K562 (cell line): Measurements from ENCODE around the gene NDUFB3. TPM values are rescaled to one million over a fixed set of nuclear protein-coding genes. Genes with fewer than 3 reads are reported as not detected.

ENCODE experiments used
- ATAC-seq: fragments of 200-7000 bp; cut with Tn5 transposase; 3 replicates; pipeline ENCODE4 v1.9.1; 2020; ENCODE audit warnings: moderate library complexity
- BruUV-seq: library from RNA; stranded (reverse); fragments of 400-500 nt; replicated peaks from 2 replicates; lab custom pipeline; 2021; lab: Mats Ljungman, UMichigan
- CTCF ChIA-PET: fragments of 300-600 bp; formaldehyde crosslinking; extraction: SDS; loops from one replicate; lab custom pipeline; 2021; ENCODE audit warnings: low intra/inter-chr PET ratio; lab: Yijun Ruan, JAX
- POLR2A ChIA-PET: fragments of 300-600, 350-650 bp; sonication (Branson Sonifier 250); formaldehyde crosslinking; extraction: SDS; loops from one replicate; lab custom pipeline; 2021; ENCODE audit warnings: antibody characterized with exemption, inconsistent platforms; lab: Yijun Ruan, JAX
- DNase-seq, 4 experiments: peaks; one replicate each; pipeline versions ENCODE4 v3.0.0 to v3.0.0-alpha.2; 2011 to 2018; ENCODE audit warnings: low spot score in 3 of 4, mixed read lengths in 3 of 4; ENCODE audit errors: extremely low read depth in 1 of 4
- FAIRE-seq: peaks from 2 replicates; lab custom pipeline; 2011; peaks lifted over from hg19 to GRCh38; lab: Jason Lieb, UNC
- H2AFZ ChIP-seq: 2 replicates; pipeline ENCODE4 v1.6.0; 2011; ENCODE audit warnings: low read depth, low read length, control low read depth, inconsistent platforms
- H3K27ac ChIP-seq: fragments of 200-600 bp; 3 replicates; pipeline ENCODE4 v1.8.0; 2011; ENCODE audit warnings: low read depth, mild to moderate bottlenecking, control low read depth, inconsistent platforms, low read length, moderate library complexity, mixed read lengths; ENCODE audit errors: extremely low read depth
- H3K27me3 ChIP-seq, 2 experiments: fragments of 300-600 bp in 1 of 2; 2 replicates in 1 of 2; 3 replicates in 1 of 2; pipeline versions ENCODE4 v1.6.0 to v1.8.0; 2011; ENCODE audit warnings: inconsistent platforms in 2 of 2, low read length in 2 of 2, mild to moderate bottlenecking in 1 of 2, mixed read lengths in 1 of 2, moderate library complexity in 1 of 2; ENCODE audit not compliant: control insufficient read depth in 2 of 2, insufficient read depth in 2 of 2
- H3K36me3 ChIP-seq: fragments of 300-600 bp; 3 replicates; pipeline ENCODE4 v1.8.0; 2011; ENCODE audit warnings: mild to moderate bottlenecking, low read length, inconsistent platforms; ENCODE audit not compliant: control insufficient read depth, insufficient read depth
- H3K4me1 ChIP-seq, 2 experiments: fragments of 200-600 bp in 1 of 2; replicated peaks in 1 of 2; 2 replicates in 1 of 2; 3 replicates in 1 of 2; pipeline versions ENCODE4 v1.5.1 to v1.8.0; 2011; ENCODE audit warnings: inconsistent platforms in 2 of 2, low read length in 2 of 2, mild to moderate bottlenecking in 1 of 2, mixed read lengths in 1 of 2, moderate library complexity in 1 of 2; ENCODE audit not compliant: control insufficient read depth in 2 of 2, insufficient read depth in 2 of 2
- H3K4me2 ChIP-seq: 2 replicates; pipeline ENCODE4 v1.6.1; 2011; ENCODE audit warnings: low read length, control low read depth, inconsistent platforms, mixed read lengths; ENCODE audit not compliant: insufficient read depth
- H3K4me3 ChIP-seq: fragments of 200-600 bp; sonication (generic), shearing (Covaris generic); 2 replicates; pipeline ENCODE4 v1.5.1; 2016; ENCODE audit warnings: control low read depth, inconsistent platforms
- H3K79me2 ChIP-seq: fragments of 200-600 bp; 3 replicates; pipeline ENCODE4 v1.8.0; 2011; ENCODE audit warnings: low read length, inconsistent platforms; ENCODE audit not compliant: control insufficient read depth, insufficient read depth
- H3K9ac ChIP-seq, 2 experiments: 2 replicates each; pipeline versions ENCODE4 v1.6.0 to v1.6.1; 2011; ENCODE audit warnings: low read depth in 2 of 2, low read length in 2 of 2, control low read depth in 1 of 2, inconsistent platforms in 1 of 2, mild to moderate bottlenecking in 1 of 2, mixed read lengths in 1 of 2; ENCODE audit not compliant: insufficient read depth in 1 of 2
- H3K9me1 ChIP-seq: one replicate; pipeline ENCODE4 v1.6.0; 2011; ENCODE audit warnings: inconsistent platforms, mild to moderate bottlenecking, low read length, moderate library complexity; ENCODE audit not compliant: control insufficient read depth, insufficient read depth
- H3K9me3 ChIP-seq: replicated peaks from 2 replicates; pipeline ENCODE4 v1.5.1; 2011; ENCODE audit warnings: low read depth, low read length, inconsistent platforms; ENCODE audit not compliant: control insufficient read depth, insufficient read depth
- H4K20me1 ChIP-seq: replicated peaks from 2 replicates; pipeline ENCODE4 v1.6.1; 2011; ENCODE audit warnings: low read length, inconsistent platforms, mixed read lengths; ENCODE audit not compliant: control insufficient read depth, insufficient read depth
- HNRNPUL1 ChIP-seq: fragments of 200-400 bp; formaldehyde crosslinking; IDR thresholded peaks from 2 replicates; pipeline ENCODE4 v1.6.1; 2017; ENCODE audit warnings: low read length
- JUN ChIP-seq, 2 experiments: sonication (generic) in 1 of 2; formaldehyde crosslinking in 1 of 2; IDR thresholded peaks; 2 replicates each; pipeline versions ENCODE4 v1.6.1 to v1.8.0; 2012 to 2022; ENCODE audit warnings: borderline replicate concordance in 2 of 2, mild to moderate bottlenecking in 2 of 2, improper control_type of control experiment in 1 of 2, low read depth in 1 of 2, low read length in 1 of 2, missing genetic modification reagents in 1 of 2
- JUNB ChIP-seq: fragments of 450-650 bp; formaldehyde crosslinking; conservative IDR thresholded peaks from 2 replicates; pipeline ENCODE4 v1.4.0; 2020; ENCODE audit warnings: mild to moderate bottlenecking
- KLF16 ChIP-seq: IDR thresholded peaks from 2 replicates; pipeline ENCODE4 v1.6.1; 2016; ENCODE audit warnings: antibody characterized with exemption
- MXI1 ChIP-seq: IDR thresholded peaks from 2 replicates; pipeline ENCODE4 v1.6.1; 2011; ENCODE audit warnings: low read depth, mild to moderate bottlenecking, improper control_type of control experiment, low read length
- PBX2 ChIP-seq, 2 experiments: IDR thresholded peaks in 1 of 2; conservative IDR thresholded peaks in 1 of 2; 2 replicates each; pipeline ENCODE4 v1.6.1; 2016; ENCODE audit warnings: low read depth in 2 of 2, mild to moderate bottlenecking in 1 of 2, missing compliant biosample characterization in 1 of 2, missing genetic modification characterization in 1 of 2, moderate library complexity in 1 of 2
- ZBTB8A ChIP-seq: fragments of 450-650 bp; IDR thresholded peaks from 2 replicates; pipeline ENCODE4 v1.6.1; 2018; ENCODE audit warnings: mild to moderate bottlenecking, moderate library complexity; ENCODE audit not compliant: partially characterized antibody
- ZNF174 ChIP-seq: fragments of 250-450 bp; sonication (Bioruptor Pico); IDR thresholded peaks from 2 replicates; pipeline ENCODE4 v1.4.0; 2020; ENCODE audit warnings: mild to moderate bottlenecking
- ZNF3 ChIP-seq: fragments of 250-450 bp; sonication (Bioruptor Pico); IDR thresholded peaks from 2 replicates; pipeline ENCODE4 v1.5.0; 2021; ENCODE audit warnings: mild to moderate bottlenecking, moderate library complexity
- ZZZ3 ChIP-seq: fragments of 450-650 bp; IDR thresholded peaks from 2 replicates; pipeline ENCODE4 v1.6.1; 2016; ENCODE audit warnings: antibody characterized with exemption, mild to moderate bottlenecking, moderate library complexity
- WGBS: fragments of 100-300 bp; shearing (Covaris generic); methylation state at CpG from one replicate; pipeline ENCODE4 v1.1.6; 2016; ENCODE audit warnings: low coverage, mixed read lengths; ENCODE audit not compliant: insufficient coverage; ENCODE audit errors: missing lambda C conversion rate; 5-methylcytosine and 5-hydroxymethylcytosine counted together
- in situ Hi-C: fragments of 300-500 bp; cut with MboI; formaldehyde crosslinking; loops from 4 replicates; pipeline ENCODE4 v1.15.0; 2018; ENCODE audit warnings: inconsistent platforms, mixed read lengths
- intact Hi-C: fragments of 100-400 bp; cut with micrococcal nuclease; formaldehyde crosslinking; loops from 2 replicates; pipeline ENCODE4 v1.14.2; 2022
- polyA plus RNA-seq, 8 experiments: library from polyadenylated mRNA; depleted of rRNA in 4 of 8; stranded (reverse) in 5 of 8; unstranded in 3 of 8; fragments of >200 nt; fragmentation: Nextera tagmentation in 2 of 8; fragmentation: Illumina TruSeq in 1 of 8; extraction: Ambion mirVana in 2 of 8; extraction: Trizol in 1 of 8; gene quantifications; 2 replicates each; pipeline versions ENCODE4 v1.2.1 to v1.2.3, GENCODE V29; 2011 to 2014; ENCODE audit warnings: inconsistent platforms in 1 of 8, missing spikeins in 1 of 8
- total RNA-seq, 7 experiments: library from RNA; depleted of rRNA in 6 of 7; stranded (reverse); fragments of >200 nt in 6 of 7; fragmentation: Illumina TruSeq in 2 of 7; extraction: Trizol in 2 of 7; gene quantifications; 2 replicates each; pipeline versions ENCODE4 v1.2.1 to v1.2.3, GENCODE V29; 2011 to 2021; ENCODE audit warnings: low replicate concordance in 1 of 7

NDUFB3 gene
- total and polyA plus RNA-seq, 9 of the 15 experiments (the other 6 are each of a cell fraction or from before 2014, with no cell fraction given), result 126 to 786 (median 156) TPM

- no TSS peak for BruUV-seq
- peaks cover 6 to 7% of the 10 kb centered on the region in 2 experiments; a peak in 3 of 5 replicates for H3K4me1 ChIP-seq
- TF ChIP-seq JUN (IDR thresholded peaks at IDR 0.05; ENCODE audit: borderline replicate concordance, low read depth, low read length) (no peak), JUN (CRISPR knock-in tag; IDR thresholded peaks at IDR 0.05; ENCODE audit: borderline replicate concordance) (no peak), KLF16 (no peak), JUNB (CRISPR knock-in tag) (no peak), ZNF3 (no peak), PBX2 (CRISPR knock-in tag; IDR thresholded peaks at IDR 0.05; ENCODE audit: low read depth) (no peak), PBX2 (tag; conservative IDR thresholded peaks at IDR 0.05; ENCODE audit: low read depth) (no peak), ZZZ3 (no peak), HNRNPUL1 (no peak), MXI1 (no peak), ZBTB8A (no peak), ZNF174 (CRISPR knock-in tag) (no peak)
These were observed 36.5 kb downstream of the NDUFB3 start for GRCh38 chr2:201108341-201108740.

More at GRCh38 chr2:201108341-201108740, 36.5 kb downstream of the NDUFB3 start:
- H3K27ac ChIP-seq, result no peak overlapping the region
- CTCF ChIA-PET, result no interaction called here
- no peak overlapping the region for H2AFZ ChIP-seq
- no peak overlapping the region for H3K9ac ChIP-seq
- no peak overlapping the region for H3K4me3 ChIP-seq
- intact Hi-C loops, result no loop called here
- H4K20me1 ChIP-seq, result no peaks in the 10 kb centered on the region
- no peak overlapping the region for H3K4me2 ChIP-seq
- ATAC-seq (no peak), DNase-seq (no peak), FAIRE-seq (no peak)
- POLR2A ChIA-PET, result interaction anchor here (1.4 to 1.5 kb wide), 2 partner anchors 8 to 14 kb away, joined by 4 to 5 read pairs; partner anchors contain the start of gene CFLAR
- H3K9me3 ChIP-seq, result no peaks in the 10 kb centered on the region
- in situ Hi-C loops, result no loop called here
- peaks cover under 1% of the 10 kb centered on the region; the same call in 1 of the 3 replicates for H3K36me3 ChIP-seq
- WGBS, result 78% methylated on average over 2 of the region's 2 CpGs
- peaks cover 1% of the 10 kb centered on the region for H3K79me2 ChIP-seq
- no peaks in the 10 kb centered on the region for H3K9me1 ChIP-seq
- no peaks in the 10 kb centered on the region for H3K27me3 ChIP-seq
